Panc1 (cell line): ENCODE measurements around the gene SLX9.

Experiments
- REST ChIP-seq, 2 experiments: IDR thresholded peaks; 2 replicates each; pipeline ENCODE4 v1.6.1; 2011 to 2012; ENCODE audit warnings: low read depth in 2 of 2, control low read depth in 1 of 2, low read length in 1 of 2, mild to moderate bottlenecking in 1 of 2, moderate library complexity in 1 of 2; ENCODE audit not compliant: insufficient read depth in 1 of 2
- SIN3A ChIP-seq: IDR thresholded peaks from 2 replicates; pipeline ENCODE4 v1.6.1; 2012; ENCODE audit warnings: low read depth, mild to moderate bottlenecking, low read length, moderate library complexity, borderline replicate concordance; ENCODE audit not compliant: insufficient read depth
- TCF7L2 ChIP-seq: IDR thresholded peaks from 2 replicates; pipeline ENCODE4 v1.6.1; 2011; ENCODE audit warnings: mild to moderate bottlenecking, low read depth, low read length, inconsistent platforms
- TF ChIP-seq, protein P1 (sequence below): fragments of 450-650 bp; IDR thresholded peaks from 2 replicates; pipeline ENCODE4 v1.5.1; 2017; ENCODE audit warnings: mild to moderate bottlenecking

GRCh38 chr21:44975720-44976555 lies 36.1 kb downstream of the SLX9 start:
- no peak for TF ChIP-seq SIN3A
- TF ChIP-seq, protein P1, sequence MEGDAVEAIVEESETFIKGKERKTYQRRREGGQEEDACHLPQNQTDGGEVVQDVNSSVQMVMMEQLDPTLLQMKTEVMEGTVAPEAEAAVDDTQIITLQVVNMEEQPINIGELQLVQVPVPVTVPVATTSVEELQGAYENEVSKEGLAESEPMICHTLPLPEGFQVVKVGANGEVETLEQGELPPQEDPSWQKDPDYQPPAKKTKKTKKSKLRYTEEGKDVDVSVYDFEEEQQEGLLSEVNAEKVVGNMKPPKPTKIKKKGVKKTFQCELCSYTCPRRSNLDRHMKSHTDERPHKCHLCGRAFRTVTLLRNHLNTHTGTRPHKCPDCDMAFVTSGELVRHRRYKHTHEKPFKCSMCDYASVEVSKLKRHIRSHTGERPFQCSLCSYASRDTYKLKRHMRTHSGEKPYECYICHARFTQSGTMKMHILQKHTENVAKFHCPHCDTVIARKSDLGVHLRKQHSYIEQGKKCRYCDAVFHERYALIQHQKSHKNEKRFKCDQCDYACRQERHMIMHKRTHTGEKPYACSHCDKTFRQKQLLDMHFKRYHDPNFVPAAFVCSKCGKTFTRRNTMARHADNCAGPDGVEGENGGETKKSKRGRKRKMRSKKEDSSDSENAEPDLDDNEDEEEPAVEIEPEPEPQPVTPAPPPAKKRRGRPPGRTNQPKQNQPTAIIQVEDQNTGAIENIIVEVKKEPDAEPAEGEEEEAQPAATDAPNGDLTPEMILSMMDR = no peak
- no peak for TF ChIP-seq TCF7L2
- no peak for TF ChIP-seq REST (IDR thresholded peaks at IDR 0.05; ENCODE audit: insufficient read depth in 1 of 2, low read depth in 2 of 2, low read length in 1 of 2)
